GM11168 (cell line): ENCODE data around the gene EBI3.
"Not testable (repeated sequence)": the region's sequence is repeated elsewhere in the genome, so short reads cannot be mapped to it uniquely, and the experiment has no call there.

Source experiments
- in situ Hi-C: fragments of 300-500 bp; cut with MboI; formaldehyde crosslinking; loops from one replicate; pipeline ENCODE4 v1.12.0; 2022; ENCODE audit warnings: low sequenced_read_pairs; ENCODE audit not compliant: unreplicated experiment

The EBI3 gene

DNA sequence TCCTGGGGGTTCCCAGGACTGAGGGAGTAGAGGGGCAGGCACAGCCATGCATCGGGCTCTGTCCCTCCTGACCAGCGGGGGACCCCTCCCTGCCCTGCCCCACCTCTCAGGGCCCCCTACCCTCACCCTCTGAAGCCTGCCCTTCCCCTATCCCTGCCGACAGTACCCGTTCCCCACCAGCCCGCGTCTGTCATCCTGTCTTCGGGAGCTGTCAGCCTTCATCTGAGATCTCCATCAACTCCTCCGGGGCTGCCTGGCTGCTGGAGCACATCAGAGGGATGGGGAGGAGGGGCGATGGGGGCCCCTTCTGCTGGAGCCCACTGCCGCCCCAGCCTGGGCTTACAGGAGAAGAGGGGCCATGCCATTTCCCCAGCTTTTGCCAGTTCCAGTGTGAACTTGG, 43.6 kb downstream of the EBI3 start:
- in situ Hi-C loops, result no loop called here

- in situ Hi-C loops, result not testable (repeated sequence)
These were observed 45.0 kb downstream of the EBI3 start for GRCh38 chr19:4274321-4274686.

GRCh38 chr19:4277191-4277696, 47.9 kb downstream of the EBI3 start:
- in situ Hi-C loops, result no loop called here

- in situ Hi-C loops, result no loop called here
These were observed 48.7 kb downstream of the EBI3 start for GRCh38 chr19:4278010-4278409.

- in situ Hi-C loops, result no loop called here
These were observed 49.3 kb downstream of the EBI3 start, which contains the start of gene SHD for GRCh38 chr19:4278419-4279266. Gene SHD, plus strand, starts transcription at chr19:4279266. Its CDS starts 798 bp downstream, at chr19:4280064.

DNA sequence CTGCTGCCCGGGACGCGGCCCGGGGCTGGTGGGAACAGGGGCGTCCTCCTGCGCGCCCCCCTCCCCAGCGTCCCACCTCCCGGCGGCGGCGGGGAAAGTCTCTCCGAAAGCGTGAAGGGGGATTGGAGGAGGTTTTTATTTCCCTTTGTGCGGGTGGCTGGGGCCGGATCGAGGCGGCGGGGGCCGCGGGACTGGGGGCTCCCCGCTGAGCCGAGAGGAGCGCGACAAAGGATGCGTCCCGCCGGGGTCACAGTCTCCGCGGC, 49.9 kb downstream of the EBI3 start:
- in situ Hi-C loops, result no loop called here

DNA sequence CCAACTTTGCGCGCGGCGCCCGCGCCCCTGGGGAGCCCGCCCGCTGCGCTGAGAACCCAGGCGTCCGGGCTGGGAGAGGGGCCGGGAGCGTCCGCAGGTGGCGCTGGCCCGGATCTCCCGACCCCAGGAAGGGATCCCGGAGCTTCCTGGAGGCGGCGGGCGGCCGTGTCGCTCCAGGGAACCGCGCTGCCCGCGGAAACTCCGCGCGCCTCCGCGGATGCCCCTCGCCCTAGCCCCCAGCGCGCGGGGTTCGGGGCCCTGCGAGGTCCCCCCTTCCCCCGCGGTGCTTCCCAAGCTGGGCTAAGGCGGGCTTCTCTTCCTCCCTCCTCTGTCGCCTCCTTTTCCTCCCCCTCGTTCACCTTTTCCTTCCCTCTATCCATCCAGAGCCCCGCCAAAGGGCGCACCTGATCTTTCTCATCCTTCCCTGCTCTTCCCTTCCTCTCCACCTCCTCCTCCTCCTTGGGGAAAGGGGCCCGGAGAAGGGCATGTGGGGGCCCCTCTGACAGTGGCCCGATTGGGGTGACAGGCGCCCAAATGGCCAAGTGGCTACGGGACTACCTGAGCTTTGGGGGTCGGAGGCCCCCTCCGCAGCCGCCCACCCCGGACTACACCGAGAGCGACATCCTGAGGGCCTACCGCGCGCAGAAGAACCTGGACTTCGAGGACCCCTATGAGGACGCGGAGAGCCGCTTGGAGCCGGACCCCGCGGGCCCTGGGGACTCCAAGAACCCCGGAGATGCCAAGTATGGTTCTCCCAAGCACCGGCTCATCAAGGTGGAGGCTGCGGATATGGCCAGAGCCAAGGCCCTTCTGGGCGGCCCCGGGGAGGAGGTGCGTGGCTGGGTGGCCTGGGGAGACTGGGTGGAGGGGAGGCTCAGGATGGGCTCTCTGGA, 50.5 kb downstream of the EBI3 start:
- in situ Hi-C loops, result no loop called here

DNA sequence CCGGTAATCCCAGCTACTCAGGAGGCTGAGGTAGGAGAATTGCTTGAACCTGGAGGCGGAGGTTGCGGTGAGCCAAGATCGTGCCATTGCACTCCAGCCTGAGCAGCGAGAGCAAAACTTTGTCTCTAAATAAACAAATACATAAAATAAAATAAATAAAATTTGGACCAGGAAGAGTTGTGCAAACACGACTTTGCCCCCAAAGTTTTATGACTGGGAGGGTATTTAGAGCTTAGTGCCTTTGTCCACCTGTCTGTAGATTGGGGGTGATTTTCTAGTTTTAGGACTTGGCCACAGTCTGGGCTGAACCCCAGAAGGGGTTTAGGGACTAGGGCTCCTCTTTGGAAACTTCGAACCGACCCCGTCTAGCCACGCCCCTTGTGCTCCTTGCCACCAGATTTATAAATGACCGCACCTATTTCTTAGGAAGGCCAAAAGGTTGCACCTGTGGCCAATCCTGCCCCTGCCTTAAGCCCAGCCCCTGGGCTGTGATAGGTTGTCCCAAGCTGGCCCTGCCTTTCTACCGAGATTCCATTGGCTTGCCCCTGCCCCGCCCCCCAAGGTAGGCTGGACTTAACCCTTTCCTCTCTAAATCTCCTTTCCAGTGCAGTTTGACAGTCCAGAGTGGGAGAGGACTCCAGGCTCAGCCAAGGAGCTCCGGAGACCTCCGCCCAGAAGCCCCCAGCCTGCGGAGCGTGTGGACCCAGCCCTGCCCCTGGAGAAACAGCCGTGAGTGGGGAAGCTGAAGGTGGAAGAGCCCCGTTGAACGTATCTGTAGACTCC, 55.0 kb downstream of the EBI3 start:
- in situ Hi-C loops, result no loop called here

DNA sequence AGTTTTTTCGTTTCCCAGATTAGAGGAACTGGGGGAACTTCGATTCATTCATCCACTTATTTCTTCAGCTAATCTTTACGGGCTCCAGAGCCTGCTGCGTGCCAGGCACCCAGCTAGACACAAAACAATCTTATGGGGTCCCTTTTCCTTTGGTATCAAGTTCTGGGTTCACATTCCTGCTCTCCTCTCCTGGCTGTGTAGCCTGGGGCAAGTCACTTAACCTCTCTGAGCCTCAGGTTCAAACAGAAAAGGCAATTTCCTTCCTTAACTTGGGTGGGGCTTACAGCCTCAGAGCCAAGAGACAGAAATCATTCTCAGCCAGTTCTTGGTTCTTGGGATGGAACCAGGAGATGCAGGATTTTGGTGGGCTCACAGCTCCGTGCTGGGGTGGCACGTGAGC, 55.7 kb downstream of the EBI3 start:
- in situ Hi-C loops, result no loop called here

DNA sequence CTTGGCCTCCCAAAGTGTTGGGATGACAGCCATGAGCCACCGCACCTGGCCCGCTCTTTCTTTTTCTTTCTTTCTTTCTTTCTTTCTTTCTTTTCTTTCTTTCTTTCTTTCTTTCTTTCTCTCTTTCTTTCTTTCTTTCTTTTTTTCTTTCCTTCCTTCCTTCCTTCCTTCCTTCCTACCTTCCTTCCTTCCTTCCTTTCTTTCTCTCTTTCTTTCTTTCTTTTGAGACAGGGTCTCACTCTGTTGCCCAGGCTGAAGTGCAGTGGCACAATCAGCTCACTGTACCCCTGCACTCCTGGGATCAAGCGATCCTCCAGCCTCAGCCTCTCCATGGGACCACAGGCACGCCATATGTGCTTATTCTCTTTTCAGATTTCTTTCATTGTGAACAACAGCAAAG, 56.8 kb downstream of the EBI3 start:
- in situ Hi-C loops, result not testable (repeated sequence)
